NCI-H526 treated with DMSO at 0.1 percent for 48 hours (cell line): ENCODE results near the gene UBC.
A peak's percentile ranks its signal among the peaks of the same experiment; 100 is the strongest.

Experiments used
- DNase-seq: peaks from one replicate; lab custom pipeline; 2025; lab: John Stamatoyannopoulos, UW

Gene UBC

DNA sequence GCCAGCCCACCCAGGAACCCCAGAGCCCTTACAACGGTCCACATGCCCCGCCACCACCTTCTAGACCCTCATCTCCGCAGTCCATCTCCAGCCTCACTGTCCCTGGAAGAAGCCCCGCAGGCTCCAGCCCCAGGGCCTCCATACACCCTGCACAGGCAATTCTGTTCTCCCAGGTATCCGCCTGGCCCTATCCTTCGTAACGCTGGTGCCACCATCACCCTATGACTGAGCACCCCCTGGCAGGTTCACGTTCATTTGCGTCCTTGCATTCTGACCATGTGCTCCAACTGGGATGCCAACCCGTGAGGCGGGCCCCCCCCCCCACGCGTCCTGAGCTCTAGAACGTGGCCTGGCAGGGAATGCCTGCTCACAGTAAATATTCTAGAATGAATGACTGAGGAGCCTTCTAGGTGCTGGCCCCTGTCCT, 50.1 kb downstream of the UBC start:
- no peak for DNase-seq

DNA sequence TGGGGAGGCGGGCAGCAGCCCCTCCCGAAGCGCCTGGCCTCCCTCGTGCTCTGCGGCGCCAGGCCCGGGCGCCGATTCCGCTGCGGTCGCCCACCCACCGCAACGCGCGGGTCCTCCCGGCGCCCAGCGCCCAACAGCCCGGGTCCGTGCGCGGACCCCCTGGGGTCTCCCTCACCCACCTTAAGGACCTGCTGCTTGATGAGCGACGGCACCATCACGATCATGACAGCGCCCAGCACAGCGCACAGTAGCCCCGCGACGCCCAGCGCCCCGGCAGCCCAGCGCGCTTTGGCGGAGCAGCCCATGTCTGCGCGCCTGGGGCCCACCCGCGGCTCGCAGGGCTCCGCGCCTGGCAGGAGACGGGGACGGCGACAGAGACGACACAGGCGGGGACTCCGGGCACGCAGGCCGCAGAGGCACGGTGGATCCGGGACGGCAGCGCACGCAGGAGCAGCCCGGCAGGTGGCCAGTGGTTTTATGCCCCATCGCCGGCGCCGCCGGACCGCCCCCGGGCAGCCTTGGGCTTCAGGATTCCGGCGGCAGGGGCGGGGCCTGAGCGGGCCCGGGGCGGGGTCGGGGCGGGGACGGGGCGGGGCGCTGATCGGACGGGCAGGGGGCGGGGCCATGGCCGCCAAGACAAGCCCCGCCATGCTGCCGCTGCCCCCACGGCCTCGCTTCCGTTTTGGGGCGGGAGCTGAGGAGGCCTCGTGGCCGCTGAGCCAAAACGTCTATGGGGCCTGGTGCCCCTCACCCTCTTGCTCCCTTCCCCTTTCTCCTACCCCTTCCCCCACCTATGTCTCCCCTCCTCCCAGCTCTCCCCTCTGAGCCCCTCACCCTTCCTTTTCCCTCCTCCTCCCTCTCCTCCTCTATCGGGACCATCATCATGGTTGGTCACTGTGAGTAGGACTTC, 50.8 kb downstream of the UBC start, which contains the start of gene SCARB1:
Gene SCARB1, minus strand, starts transcription at position 449 of the 910 bp plus-strand sequence. Its CDS starts 144 bp downstream, at position 305.
- DNase-seq = peak; percentile 42

DNA sequence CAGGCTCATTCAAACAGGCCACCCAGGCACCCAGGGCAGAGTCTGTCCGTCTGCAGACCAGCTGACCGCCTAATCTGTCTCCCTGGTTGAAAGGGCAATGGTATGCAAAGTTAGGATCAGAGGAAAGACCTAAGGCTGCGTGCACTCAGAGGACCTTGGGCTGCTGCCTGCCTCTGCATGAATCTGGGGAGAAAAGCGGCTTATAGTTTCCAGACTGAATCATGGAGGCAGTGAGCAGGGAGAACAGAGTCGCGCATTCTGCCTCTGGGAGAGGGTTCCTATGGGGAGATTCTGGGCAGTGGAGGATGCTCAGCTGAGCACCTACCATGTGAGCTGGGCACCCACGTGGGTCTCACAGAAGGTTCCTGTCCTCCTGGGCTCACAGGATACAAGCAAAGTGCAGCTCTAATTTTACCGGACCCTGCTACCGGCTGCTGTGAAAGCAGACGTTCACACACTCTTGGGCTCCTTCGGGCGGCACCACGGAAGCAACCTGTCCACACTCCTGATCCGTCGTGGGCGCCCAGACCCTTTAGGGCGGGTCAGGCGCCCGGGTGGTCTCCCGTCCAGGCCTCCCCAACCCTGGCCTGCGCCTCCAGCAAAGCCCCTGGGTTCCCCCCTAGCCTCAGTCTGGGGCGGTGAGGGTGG, 51.6 kb downstream of the UBC start:
- no peak for DNase-seq

DNA sequence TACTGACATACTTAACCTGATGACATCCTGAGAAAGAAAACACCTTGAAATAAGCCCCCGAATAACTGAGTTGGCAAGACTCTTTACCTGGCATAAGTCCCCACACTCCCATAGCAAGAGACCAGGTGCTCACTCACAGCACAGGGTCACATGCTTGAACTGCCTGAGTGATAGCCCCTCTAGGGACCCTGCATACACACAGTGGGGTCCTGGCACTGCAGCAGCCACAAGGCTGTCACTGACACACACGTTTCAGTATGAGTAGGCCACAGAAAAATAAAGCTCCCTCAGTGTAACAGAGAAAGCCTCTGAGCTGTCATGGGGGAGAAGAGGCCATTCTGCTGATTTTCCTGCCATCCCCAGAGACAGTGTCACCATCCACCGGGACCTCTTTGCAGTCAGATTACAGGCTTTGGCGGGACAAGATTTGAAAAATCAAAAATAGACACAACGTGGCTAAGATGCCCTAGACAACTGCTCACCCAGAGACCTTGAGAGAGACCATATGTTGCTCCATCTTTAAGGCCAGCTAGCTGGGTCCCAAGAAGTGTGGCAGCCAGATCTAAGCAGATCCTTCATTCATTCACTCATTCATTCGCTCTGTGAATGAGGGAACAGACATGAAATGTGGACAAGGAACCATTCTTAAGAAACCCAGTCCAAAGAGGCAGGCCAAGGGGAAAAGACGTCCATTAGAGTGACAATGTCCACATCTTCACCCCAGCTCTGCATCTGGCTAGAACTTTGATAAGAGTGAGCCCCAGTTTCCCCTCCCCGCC, 52.4 kb downstream of the UBC start:
- no peak for DNase-seq
